ENCODE measurements around the gene NDST3.

Gene NDST3

DNA sequence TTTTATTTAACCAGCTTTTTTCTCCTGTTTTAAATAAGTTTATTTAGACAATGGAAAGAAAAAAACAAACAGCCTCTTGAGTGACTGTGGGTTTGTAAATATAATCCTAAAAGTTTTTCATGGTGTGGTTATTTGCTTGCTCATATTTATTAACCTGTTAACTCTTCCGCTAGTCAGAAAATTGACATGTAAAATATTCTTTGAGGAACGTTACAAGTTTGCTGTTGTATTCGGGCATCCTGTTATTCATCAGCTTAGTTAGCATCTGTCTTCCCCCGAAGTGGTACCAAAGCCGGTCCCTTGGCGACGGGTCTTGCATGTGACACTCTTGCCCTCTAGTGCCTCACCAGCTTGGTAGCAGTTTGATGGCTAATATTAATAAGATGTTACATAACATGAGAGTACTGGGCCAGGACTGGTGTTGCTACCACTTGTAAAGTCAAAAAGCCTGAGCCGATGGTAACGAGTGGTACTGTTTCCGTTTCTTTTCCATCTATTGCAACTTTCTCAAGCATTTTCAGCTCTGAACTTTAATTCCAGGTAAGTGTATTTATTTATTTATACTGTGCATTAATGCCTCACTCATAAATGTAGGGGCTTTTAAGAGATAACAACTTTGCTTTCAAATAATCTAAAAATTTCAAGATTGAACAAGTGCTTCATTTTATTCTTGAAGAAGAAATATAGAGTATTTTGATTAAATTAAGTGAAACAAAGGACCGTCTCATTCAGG, at the start of gene NDST3:
Gene NDST3, plus strand, starts transcription at position 434 of the 733 bp plus-strand sequence. CDS start 19,425 bp downstream, outside the sequence.
- peak; percentile 75 for DNase-seq

DNA sequence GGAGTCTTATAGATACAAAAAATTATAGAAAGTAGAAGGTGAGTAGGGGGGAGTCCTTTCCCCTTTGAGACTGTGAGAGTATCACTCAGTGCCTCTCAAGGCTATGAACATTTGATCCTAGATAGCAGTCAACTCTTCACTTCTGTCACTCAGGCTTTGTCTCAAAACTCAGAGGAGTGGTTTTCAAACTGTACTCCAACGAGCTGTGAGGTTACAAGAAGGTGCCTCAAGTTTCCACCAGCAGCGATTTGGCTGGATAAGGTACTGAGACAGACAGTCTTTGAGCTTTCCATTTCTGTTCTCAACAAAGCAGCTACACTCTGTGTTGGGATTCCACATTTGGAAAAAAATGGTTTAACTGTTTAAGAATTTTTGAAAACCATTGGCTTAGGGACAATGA, 48.0 kb upstream of the NDST3 start:
- DNase-seq = no peak

DNA sequence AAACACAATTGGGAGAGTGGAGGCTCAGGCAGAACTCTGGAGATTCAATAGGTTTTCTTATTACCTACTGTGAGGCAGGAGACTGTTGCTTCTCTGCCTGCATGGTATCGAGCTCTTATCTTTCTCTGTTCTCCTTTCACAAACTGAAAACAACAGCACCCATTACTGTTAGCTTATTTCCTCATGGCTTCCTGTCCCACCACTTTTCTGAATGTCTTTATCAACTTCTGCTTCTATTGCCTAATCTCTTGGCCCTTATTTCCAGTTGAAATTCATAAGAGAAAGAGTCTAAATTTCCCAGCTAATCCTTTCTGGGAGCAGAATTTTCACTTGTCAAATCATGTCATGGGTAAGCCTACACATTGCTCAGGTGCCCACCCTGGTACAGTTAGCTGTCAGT, 46.8 kb upstream of the NDST3 start:
- no peak for DNase-seq

DNA sequence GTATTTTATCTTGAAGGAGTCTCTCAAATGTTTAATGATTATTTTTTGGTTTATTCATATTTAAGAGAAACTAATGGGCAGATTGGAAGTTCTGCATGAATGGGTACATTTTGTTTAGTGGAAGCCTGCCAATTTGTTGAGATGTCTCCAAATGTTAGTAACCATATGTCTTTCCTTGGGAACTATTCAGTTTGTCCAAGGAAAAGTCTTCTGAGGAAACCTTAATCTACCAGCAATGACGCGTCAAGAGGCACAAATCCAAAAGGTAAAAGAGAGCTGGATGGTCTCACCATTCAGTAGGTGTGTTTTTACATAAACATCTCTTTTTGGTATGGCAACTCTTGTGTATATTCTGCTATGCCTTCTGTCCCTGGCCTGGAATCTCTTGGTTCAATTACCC, 37.4 kb upstream of the NDST3 start:
- no peak for DNase-seq

DNA sequence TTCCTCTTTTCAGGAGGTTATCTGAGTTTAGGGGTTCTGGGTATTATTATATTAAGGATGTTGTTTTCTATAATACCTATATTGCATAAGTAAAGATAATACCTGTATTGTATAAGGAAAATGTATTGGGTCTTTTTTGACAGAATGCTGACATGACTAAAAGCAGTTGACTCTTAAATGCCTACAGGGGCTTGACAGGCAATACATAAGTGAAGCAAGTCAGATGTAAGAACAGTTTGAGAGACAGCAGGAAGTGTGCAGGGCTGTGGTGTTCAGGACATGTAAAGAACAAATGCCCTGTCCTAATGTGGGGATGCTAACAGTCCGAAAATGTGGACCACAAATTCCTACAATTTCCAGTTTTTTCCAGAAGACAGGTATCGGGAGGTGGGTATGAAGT, 30.2 kb upstream of the NDST3 start:
- no peak for DNase-seq

DNA sequence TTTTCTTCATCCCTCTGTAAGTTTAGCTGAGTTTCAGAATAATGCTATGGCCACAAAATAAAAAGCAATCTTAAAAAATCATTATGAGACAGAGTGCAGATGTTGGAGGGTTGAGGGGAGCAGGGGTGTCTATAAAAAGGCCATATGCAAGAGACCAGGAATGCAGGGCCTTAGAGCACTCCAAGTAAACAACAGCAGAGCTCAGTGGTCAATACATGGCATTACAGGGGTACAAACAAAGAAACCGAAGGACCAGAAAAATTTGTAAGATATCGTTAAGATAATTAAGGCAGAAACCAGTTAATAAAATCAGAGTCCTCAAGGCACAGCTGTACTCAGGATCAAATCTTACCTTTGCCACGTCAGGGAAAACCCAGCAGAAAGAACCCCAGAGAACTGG, 28.4 kb upstream of the NDST3 start:
- no peak for DNase-seq

DNA sequence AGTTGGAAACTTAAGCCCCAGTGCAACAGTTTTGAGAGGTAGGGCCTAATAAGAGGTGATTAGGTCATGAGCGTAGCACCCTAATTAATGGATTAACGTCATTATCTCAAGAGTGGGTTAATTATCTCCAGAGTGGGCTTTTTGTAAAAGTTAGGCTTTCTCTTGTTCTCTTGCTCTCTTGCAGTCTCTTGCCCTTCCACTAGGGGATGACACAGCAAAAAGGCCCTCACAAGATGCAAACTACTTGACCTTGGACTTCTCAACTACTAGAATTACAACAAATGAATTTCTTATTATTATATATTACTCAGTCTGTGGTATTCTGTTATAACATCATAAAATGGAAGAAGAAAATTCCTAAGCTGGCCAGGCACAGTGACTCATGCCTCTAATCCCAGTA, 22.1 kb upstream of the NDST3 start:
- peak; percentile 14 for DNase-seq

DNA sequence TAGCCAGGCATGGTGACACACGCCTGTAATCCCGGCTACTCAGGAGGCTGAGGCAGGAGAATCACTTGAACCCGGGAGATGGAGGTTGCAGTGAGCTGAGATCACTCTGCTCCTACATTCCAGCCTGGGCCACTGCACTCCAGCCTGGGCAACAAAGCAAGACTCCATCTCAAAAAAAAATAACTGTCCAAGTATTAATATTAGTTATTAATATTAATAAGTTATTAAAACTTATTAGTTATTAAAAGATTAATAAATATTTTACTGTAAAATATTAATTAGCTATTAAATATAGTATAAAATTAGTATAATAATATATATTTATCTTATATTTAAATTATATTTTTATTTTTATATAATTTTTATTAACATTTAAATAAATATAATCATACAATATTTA, 19.5 kb upstream of the NDST3 start:
- no peak for DNase-seq

DNA sequence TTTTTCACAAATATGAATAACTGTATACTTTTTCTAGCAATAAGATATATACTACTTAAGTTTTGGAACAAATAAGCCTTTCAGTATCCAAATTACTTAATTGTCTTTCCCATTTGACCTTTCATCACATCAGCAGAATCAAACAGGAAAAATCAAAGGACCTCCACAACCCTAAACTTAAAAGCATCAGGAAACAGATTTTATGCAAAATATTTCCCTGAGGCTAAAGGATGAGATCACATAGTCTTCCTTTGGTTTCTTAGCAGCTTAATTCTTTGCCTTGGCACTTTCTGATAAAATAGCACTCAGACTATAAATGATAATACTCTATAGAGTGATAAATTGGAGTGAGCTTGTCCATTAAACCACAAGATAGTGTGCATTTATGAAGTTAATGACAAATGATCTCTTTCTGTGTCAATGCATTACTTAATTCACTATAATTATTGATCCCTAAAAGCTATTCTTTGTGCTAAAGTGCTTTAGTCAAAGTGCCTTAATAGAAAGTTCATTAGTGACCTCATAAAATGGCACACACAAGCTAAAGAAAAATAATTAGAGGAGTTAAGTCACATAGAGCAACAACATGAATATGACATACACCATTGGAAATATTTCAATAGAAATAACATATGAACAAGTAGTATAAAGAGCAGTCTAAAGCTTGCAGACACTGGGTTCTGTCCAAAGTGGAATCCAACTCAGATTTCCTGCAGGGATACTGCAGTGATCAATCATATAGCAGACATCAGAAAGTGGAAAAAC, 15.7 kb upstream of the NDST3 start:
- DNase-seq = no peak

DNA sequence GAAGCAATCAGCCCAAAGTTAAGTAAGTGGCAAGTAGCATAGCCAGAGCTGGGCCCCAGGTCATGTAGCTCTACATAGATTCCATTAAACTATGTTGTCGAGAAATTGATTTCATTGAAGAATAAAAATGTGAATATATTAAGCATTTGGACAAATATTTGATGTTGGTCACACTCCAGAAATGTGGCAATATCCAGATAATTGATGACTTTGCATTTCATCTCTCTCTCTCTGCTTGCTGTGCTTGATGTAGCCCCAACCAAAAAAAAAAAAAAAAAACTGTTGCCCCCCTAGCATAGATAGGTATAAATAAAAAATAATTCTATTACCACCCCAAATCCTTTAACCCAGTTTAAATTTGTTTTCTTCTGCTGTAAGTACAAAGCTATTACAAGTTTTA, 7.5 kb upstream of the NDST3 start:
- no peak for DNase-seq

DNA sequence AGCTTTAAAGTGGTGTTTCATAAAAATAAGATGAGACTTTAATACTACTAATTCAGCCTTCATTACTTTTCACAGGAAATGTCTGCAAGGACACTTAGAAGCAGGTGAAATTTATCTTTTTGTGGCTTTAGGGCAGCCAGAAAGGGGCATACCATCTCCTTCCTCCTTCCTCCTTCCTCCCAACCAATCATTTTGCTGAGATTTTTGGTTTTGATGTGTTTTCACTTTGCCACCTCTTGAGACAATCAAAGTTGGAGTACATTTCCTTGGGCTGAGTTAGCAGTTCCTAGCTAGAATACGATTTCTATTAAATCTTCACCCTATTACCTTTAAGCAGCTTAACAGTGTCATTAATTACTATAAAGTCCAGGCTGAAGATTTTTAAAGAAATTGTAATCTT, 5.1 kb upstream of the NDST3 start:
- no peak for DNase-seq

DNA sequence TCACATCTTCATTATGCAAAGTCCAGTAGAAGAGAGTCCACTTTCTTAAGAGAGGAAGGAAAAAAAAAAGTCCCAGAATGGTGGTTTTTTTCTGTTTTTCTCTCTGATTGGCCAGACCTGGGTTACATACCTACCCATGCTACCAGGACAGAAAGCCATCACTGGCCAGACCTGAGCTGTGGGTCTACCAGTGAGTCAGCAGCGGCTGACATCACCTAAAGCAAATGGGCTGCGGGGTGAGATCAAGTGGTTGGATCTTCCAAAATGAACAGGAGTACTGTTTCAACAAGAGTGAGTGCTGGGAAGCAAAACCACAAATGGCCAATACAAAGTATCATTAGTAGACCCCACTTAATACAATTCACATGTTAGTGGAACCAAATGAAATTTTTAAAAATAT, 1.6 kb upstream of the NDST3 start:
- peak; percentile 25 for DNase-seq

DNA sequence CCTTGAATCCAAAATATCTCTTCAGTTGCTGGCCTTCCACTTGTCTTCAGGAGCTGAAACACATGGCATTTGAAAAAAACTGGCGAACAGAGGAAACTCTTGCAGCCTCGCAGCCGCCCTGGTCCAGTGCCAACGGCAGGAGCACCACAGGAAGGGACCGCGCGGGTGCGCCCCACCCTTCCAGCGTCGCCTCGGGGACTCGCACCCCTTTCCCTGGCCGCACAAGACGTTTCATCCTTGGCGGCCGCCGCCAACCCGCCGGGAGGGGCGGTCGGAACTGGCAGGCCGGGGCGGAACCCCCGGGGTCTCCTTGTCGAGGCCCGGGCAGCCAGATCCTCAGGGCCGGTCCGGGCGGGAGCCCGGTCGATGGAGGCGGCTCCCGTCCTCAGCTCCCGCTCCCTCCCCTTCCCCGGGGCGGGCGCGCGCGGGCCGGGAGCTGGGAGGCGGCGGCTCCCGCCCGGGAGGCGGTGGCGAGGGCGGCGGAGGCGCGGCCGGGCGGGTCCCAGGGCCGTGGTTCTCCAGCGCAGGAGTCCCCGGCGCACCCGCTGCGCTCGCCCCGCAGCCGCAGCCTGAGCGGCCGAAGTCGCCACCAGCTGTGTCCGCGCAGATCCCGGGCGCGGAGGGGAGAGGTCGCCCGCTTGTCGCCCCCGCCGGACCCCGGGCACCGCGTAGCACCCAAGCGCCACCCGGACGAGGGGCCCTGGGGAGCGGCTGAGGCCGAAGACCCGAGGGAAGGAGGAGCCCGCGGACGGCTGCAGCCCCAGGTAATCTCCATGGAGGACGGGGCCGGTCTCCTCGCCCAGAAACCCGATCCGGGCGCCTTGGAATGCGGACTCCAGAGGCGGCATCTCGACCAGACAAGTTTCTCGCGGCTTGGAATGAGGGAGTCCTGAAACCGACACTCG, 886 bp upstream of the NDST3 start:
- DNase-seq = peak; percentile 43

DNA sequence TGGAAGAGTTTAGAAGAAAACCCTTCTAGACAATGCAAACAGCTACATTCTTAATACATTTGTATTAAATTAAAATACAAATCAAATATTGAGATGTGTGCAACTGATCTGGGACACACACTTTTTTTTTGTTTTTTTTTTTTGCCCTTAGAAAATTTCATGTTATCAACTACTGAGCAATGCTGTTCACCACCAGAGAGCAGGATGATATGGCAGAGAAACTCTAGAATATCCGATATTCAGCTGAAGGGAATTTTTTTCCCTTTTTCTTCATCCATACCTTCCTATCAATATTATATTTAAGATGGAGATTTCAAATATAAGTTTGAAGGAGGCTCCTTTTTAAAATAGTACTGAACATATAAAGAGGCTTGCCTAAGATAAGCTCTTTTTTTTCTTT, 1.0 kb downstream of the NDST3 start:
- no peak for DNase-seq

DNA sequence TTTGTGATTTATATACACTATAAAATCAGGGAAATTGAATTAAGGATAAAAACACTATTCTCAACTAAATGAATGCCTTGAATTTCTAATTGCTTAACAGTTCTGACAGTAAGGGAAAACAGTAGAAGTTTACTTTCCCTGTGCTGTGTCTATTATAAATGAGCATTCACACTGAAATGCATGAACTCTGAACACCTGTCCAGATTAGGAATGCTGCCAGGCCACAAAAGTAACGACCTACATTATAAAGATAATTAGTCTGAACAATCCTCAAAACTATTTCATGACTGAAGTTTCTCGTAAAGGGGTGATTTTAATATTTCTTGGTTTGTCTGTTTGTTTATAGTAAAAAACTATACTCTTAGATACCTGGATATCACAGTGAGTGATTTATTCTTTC, 2.0 kb downstream of the NDST3 start:
- DNase-seq = no peak

DNA sequence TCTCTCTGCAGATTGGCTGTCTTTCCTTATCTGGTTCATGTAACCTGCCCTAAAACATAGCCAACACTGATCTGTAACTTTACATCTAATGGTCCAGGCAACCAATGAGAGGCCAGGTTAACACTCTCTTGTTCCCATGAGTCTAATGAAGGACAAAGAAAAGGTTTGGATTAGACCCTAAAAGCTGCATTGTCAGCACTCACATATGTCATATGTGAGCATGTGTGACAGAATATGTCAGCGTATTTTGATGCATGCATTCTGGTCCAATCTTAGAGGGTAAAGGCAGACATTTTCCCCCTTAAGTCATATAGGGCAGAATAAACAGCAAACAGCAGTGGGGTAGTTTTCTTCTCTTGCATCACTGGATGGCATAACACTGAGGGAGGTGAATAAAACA, 3.7 kb downstream of the NDST3 start:
- DNase-seq = no peak

DNA sequence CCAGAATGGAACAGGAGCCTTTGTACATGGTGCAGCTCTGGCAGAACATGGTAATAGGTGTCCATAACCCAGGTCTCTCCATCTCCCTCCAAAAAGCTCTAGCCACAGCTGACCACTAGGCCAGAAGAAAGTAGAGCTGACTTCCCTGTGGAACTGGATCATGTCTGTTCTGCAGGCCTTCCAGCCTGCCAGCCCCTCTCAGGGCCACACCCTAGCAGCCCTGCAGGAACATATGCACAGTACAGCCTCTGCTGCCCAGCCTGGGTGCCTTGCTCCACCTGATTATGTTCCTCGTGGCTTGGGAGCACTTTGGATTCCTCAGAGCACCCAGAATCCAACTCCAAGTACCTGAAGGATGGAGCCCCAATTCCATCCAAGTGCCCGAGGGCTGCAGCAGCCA, 12.0 kb downstream of the NDST3 start:
- no peak for DNase-seq

DNA sequence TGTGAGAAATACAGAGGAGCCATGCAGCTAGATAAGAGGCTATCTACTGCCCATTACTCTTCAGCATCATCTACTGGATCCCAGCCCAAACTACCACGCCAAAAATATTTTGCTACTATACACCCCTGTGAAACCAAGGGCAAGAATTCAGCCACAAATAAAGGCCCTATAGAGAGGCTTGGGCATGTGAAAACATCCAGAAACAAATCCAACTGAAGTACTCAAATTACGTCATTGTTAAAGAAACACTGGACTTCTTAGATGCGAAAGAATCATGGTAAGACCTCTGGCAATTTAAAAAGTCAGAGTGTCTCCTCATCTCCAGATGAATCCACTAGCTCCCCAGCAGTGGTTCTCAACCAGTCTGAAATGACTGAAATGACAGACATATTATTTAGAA, 12.8 kb downstream of the NDST3 start:
- DNase-seq = no peak

DNA sequence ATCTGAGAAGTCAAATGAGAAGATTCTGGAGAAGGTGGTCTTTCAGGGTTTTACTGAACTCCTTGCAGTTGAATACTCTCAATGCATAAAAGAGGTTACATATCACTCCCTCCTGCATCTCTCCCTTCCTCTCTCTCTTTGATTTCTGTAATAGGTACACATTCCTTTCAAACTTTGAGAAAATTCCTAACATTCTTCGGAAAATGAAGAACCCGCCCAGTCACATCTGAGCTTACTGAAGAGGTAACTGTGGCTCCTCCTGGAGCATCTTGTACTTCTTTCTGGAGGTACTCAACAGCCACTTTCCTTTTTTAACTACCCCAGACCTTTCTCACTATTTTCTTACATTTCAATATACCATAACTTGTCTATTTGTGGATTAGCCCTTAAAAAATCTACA, 24.7 kb downstream of the NDST3 start:
- DNase-seq = no peak

DNA sequence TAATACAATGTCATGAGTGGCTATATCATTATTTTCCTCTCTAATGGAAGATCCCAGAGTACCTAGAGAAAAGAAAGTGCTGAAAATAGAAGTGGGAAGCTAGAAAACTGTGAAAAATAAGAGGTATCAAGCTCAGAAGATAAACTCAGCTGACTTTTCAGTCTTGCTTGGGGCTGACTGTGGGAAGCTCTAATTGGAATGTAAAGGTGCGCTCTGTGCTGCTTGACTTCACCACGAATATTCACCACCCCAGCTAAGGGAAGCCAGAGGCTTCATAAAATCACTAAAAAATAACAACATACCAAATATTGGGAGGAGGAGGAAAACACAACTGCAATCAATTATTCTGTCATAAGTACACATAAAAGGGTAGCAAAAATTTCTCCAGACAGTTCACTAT, 25.1 kb downstream of the NDST3 start:
- DNase-seq = no peak

DNA sequence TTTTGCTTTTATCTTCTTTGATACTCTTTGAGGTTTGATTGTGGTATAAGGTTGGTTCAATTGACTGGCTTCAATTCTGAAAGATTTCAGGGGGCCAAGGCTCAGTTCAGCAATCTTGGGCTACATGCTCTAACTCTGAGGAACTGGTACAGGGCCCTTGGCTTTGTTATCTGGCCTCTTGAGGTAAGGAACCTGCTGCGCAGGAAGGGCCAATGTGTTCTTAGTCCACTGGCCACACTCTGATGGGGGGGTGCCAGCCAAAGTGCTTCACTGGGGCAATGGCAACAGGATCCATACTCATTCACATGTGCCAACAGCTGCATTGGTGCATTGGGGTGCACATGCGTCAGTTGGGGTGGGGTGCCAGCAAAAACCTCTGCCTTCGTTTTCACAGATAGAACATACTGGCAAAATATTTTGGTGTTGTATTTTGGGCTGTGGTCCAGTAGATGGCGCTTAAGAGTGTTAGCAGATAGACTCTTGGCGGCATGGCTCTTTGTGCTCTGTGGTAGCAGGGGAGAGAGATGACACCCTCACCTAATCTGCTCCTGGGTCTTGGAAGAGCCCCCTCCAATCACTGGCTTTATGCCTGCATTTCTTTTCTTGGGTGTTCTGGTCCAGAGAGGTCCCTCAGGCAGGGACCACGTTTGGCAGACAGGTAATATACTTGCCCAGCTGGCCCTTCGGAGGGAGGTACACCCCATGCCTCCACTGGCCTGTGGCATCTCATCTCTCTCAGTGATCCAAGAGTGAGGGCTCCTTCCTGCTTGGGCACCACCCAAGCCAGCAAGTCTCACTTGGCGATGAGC, 42.9 kb downstream of the NDST3 start:
- DNase-seq = peak; percentile 40

DNA sequence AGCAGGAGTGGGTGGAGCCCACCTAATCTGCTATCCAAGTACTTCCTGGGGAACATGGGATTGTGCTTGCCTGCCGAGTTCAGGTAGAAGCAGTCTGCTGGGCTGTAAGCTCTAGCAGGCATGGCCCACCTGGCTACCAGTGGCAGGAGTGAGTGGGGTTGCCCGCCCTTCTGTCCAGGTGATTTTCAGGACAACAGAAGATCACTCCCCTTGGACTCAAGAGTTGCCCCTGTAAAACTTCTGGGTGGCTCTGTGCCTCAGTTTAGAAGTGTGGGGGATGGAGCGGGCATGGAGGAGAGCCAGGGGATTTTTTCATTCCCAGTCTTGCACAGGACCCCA, 43.5 kb downstream of the NDST3 start:
- no peak for DNase-seq

DNA sequence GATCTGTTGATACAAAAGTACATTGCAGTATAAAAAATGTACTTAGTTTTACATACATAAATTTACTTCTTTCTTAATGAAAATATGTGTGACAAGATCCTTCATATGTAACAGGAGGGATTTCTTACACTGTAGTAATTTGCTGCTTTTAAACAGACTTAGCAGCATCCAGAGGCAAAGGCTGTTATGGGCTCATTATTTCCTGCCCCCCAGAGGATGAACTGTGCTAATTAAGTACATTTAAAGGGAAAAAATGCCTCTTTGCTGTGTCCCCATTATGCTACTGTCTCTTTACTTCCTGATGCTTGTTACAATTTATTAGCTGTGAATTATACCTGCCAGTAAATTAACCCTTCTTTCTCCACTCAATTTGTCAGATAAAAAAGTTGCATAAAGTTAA, 47.1 kb downstream of the NDST3 start:
- DNase-seq = no peak
